Measurements from ENCODE around the gene PMP22.

PMP22 gene

GRCh38 chr17:15238057-15238456 is 27.1 kb downstream of the PMP22 start:
- no peak for DNase-seq (ENCODE audit: extremely low spot score)
- ChIA-PET POLR2A (no interaction called here), CTCF (no interaction called here)

GRCh38 chr17:15237106-15237425 is 28.1 kb downstream of the PMP22 start:
- DNase-seq (ENCODE audit: extremely low spot score), result no peak
- ChIA-PET POLR2A (no interaction called here), CTCF (no interaction called here)
- TF ChIP-seq L3MBTL2 (conservative IDR thresholded peaks at IDR 0.05), result no peak

More at GRCh38 chr17:15238057-15238456, 27.1 kb downstream of the PMP22 start:
- no peak for TF ChIP-seq ZNF384 (IDR thresholded peaks at IDR 0.05)
- TF ChIP-seq FOXK2 (IDR thresholded peaks at IDR 0.05), result no peak
- TF ChIP-seq CTBP1 (IDR thresholded peaks at IDR 0.05; ENCODE audit: borderline replicate concordance), result no peak
- no peak for TF ChIP-seq HDGF (IDR thresholded peaks at IDR 0.05; ENCODE audit: borderline replicate concordance)
- TF ChIP-seq NFRKB (IDR thresholded peaks at IDR 0.05), result no peak
- TF ChIP-seq LEF1 (IDR thresholded peaks at IDR 0.05; ENCODE audit: borderline replicate concordance), result no peak
- no peak for TF ChIP-seq FOXM1 (IDR thresholded peaks at IDR 0.05; ENCODE audit: borderline replicate concordance)
- TF ChIP-seq PKNOX1 (IDR thresholded peaks at IDR 0.05), result no peak
- no peak for TF ChIP-seq SP1 (IDR thresholded peaks at IDR 0.05)
- TF ChIP-seq ARNT (IDR thresholded peaks at IDR 0.05), result no peak
- no peak for TF ChIP-seq BHLHE40 (IDR thresholded peaks at IDR 0.05; ENCODE audit: borderline replicate concordance)
- TF ChIP-seq L3MBTL2 (conservative IDR thresholded peaks at IDR 0.05), result no peak
- no peak for TF ChIP-seq ELF4 (IDR thresholded peaks at IDR 0.05)
- no peak for TF ChIP-seq SUZ12 (IDR thresholded peaks at IDR 0.05)
- no peak for TF ChIP-seq TARDBP (IDR thresholded peaks at IDR 0.05)
- TF ChIP-seq FOXA1 (IDR thresholded peaks at IDR 0.05), result no peak

- CTCF ChIA-PET, result no interaction called here
- no peak for DNase-seq (ENCODE audit: extremely low spot score)
- TF ChIP-seq ZNF384 (IDR thresholded peaks at IDR 0.05), result no peak
- no peak for TF ChIP-seq BHLHE40 (IDR thresholded peaks at IDR 0.05; ENCODE audit: borderline replicate concordance)
- TF ChIP-seq CTBP1 (IDR thresholded peaks at IDR 0.05; ENCODE audit: borderline replicate concordance), result no peak
- no peak for TF ChIP-seq SP1 (IDR thresholded peaks at IDR 0.05)
- no peak for TF ChIP-seq ARNT (IDR thresholded peaks at IDR 0.05)
- no peak for TF ChIP-seq L3MBTL2 (conservative IDR thresholded peaks at IDR 0.05)
- TF ChIP-seq FOXK2 (IDR thresholded peaks at IDR 0.05), result no peak
- TF ChIP-seq ELF4 (IDR thresholded peaks at IDR 0.05), result no peak
- no peak for TF ChIP-seq PKNOX1 (IDR thresholded peaks at IDR 0.05)
- no peak for TF ChIP-seq SUZ12 (IDR thresholded peaks at IDR 0.05)
- no peak for TF ChIP-seq LEF1 (IDR thresholded peaks at IDR 0.05; ENCODE audit: borderline replicate concordance)
- TF ChIP-seq FOXM1 (IDR thresholded peaks at IDR 0.05; ENCODE audit: borderline replicate concordance), result no peak
- TF ChIP-seq TARDBP (IDR thresholded peaks at IDR 0.05), result no peak
- TF ChIP-seq NFRKB (IDR thresholded peaks at IDR 0.05), result no peak
- no peak for TF ChIP-seq HDGF (IDR thresholded peaks at IDR 0.05; ENCODE audit: borderline replicate concordance)
- POLR2A ChIA-PET, result no interaction called here
Observed at GRCh38 chr17:15236281-15237105, 28.6 kb downstream of the PMP22 start.

- POLR2A ChIA-PET, result no interaction called here
- CTCF ChIA-PET, result interaction anchor here (0.6 to 1.1 kb wide), 3 partner anchors 14 to 207 kb away, joined by 3 read pairs; no protein-coding TSS in a partner anchor
Observed at GRCh38 chr17:15233971-15234370, 31.2 kb downstream of the PMP22 start.

GRCh38 chr17:15233022-15233805 is 31.9 kb downstream of the PMP22 start:
- no peak for TF ChIP-seq ZNF384 (IDR thresholded peaks at IDR 0.05)
- no peak for TF ChIP-seq ARNT (IDR thresholded peaks at IDR 0.05)
- TF ChIP-seq NFRKB (IDR thresholded peaks at IDR 0.05), result no peak
- no peak for TF ChIP-seq SUZ12 (IDR thresholded peaks at IDR 0.05)
- POLR2A ChIA-PET, result no interaction called here
- CTCF ChIA-PET, result interaction anchor here (0.6 to 1.1 kb wide), 2 partner anchors 15 to 207 kb away, joined by 3 read pairs; no protein-coding TSS in a partner anchor
- DNase-seq (ENCODE audit: extremely low spot score), result peak; percentile 27

More at GRCh38 chr17:15233971-15234370, 31.2 kb downstream of the PMP22 start:
- no peak for DNase-seq (ENCODE audit: extremely low spot score)
- TF ChIP-seq ELF4 (IDR thresholded peaks at IDR 0.05), result no peak
- no peak for TF ChIP-seq CTBP1 (IDR thresholded peaks at IDR 0.05; ENCODE audit: borderline replicate concordance)
- TF ChIP-seq SUZ12 (IDR thresholded peaks at IDR 0.05), result no peak
- no peak for TF ChIP-seq FOXM1 (IDR thresholded peaks at IDR 0.05; ENCODE audit: borderline replicate concordance)

- no peak for TF ChIP-seq ARNT (IDR thresholded peaks at IDR 0.05)
- no peak for TF ChIP-seq NFRKB (IDR thresholded peaks at IDR 0.05)
- TF ChIP-seq HDGF (IDR thresholded peaks at IDR 0.05; ENCODE audit: borderline replicate concordance), result no peak
- TF ChIP-seq ZNF384 (IDR thresholded peaks at IDR 0.05), result no peak
- no peak for TF ChIP-seq PKNOX1 (IDR thresholded peaks at IDR 0.05)
- TF ChIP-seq FOXA1 (IDR thresholded peaks at IDR 0.05), result no peak
- no peak for TF ChIP-seq TARDBP (IDR thresholded peaks at IDR 0.05)
- no peak for TF ChIP-seq CTBP1 (IDR thresholded peaks at IDR 0.05; ENCODE audit: borderline replicate concordance)
- TF ChIP-seq BHLHE40 (IDR thresholded peaks at IDR 0.05; ENCODE audit: borderline replicate concordance), result no peak
- no peak for TF ChIP-seq SP1 (IDR thresholded peaks at IDR 0.05)
- TF ChIP-seq L3MBTL2 (conservative IDR thresholded peaks at IDR 0.05), result no peak
- TF ChIP-seq LEF1 (IDR thresholded peaks at IDR 0.05; ENCODE audit: borderline replicate concordance), result no peak
- no peak for TF ChIP-seq SUZ12 (IDR thresholded peaks at IDR 0.05)
- ChIA-PET CTCF (no interaction called here), POLR2A (no interaction called here)
- no peak for DNase-seq (ENCODE audit: extremely low spot score)
Observed at GRCh38 chr17:15232517-15232915, 32.6 kb downstream of the PMP22 start.

All from HEK293T (cell line).